Left lung (tissue), 10 donors: ENCODE measurements around the gene TSPAN5. TPM values are rescaled to one million over a fixed set of nuclear protein-coding genes. Genes with fewer than 3 reads are reported as not detected.

Experiments
- ATAC-seq: fragments of 200-7000 bp; cut with Tn5 transposase; one replicate; pipeline ENCODE4 v1.9.1; 2020; ENCODE audit warnings: moderate library complexity
- DNase-seq, 4 donors: peaks; one replicate each; pipeline ENCODE4 v3.0.0-alpha.2; 2013 to 2020
- H3K27ac ChIP-seq, 2 donors: fragments of 200-600 bp; sonication (generic) in 1 of 2; one replicate each; pipeline versions ENCODE4 v1.5.0 to v1.8.0; 2020 to 2021
- H3K27me3 ChIP-seq, 2 donors: fragments of 200-600 bp; sonication (generic) in 1 of 2; one replicate each; pipeline versions ENCODE4 v1.5.0 to v1.8.0; 2020 to 2021
- H3K36me3 ChIP-seq, 2 donors: fragments of 200-600 bp; sonication (generic) in 1 of 2; one replicate each; pipeline versions ENCODE4 v1.5.0 to v1.8.0; 2020 to 2021
- H3K4me1 ChIP-seq, 2 donors: fragments of 200-600 bp; one replicate each; pipeline ENCODE4 v1.8.0; 2021
- H3K4me3 ChIP-seq, 2 donors: fragments of 200-600 bp; sonication (generic) in 1 of 2; one replicate each; pipeline versions ENCODE4 v1.5.0 to v1.8.0; 2020 to 2021; ENCODE audit warnings: mild to moderate bottlenecking in 1 of 2
- H3K9me3 ChIP-seq, 2 donors: fragments of 200-600 bp; sonication (generic) in 1 of 2; one replicate each; pipeline versions ENCODE4 v1.5.0 to v1.8.0; 2020 to 2021
- intact Hi-C, 2 donors: fragments of 100-400 bp; cut with DNase I; formaldehyde crosslinking; loops; one replicate each; pipeline versions ENCODE4 v1.11.2 to v1.14.2; 2022
- polyA plus RNA-seq, 6 donors: library from polyadenylated mRNA; unstranded; fragments of 120-200 nt; gene quantifications; one replicate each; pipeline ENCODE4 v1.2.1, GENCODE V29; 2013; ENCODE audit not compliant: insufficient read length in 6 of 6
- total RNA-seq, 2 donors: library from RNA; stranded (reverse); fragmentation: NEBNext Ultra II Directional; extraction: Animal tissue kit (Norgen Biotek cat#: 25700); gene quantifications; one replicate each; pipeline ENCODE4 v1.2.1, GENCODE V29; 2021
- TF ChIP-seq, protein P1 (sequence below), 2 donors: fragments of 200-600 bp; sonication (generic) in 1 of 2; IDR thresholded peaks; one replicate each; pipeline versions ENCODE4 v1.5.0 to v1.8.0; 2021; ENCODE audit warnings: antibody characterized with exemption in 2 of 2
- donor health status: DM: no; HTN: yes; CAD: no.
- donor health status: DM: no; HTN: no; CAD: no.

Gene TSPAN5
- total and polyA plus RNA-seq, 8 donors = 11.9 to 36.5 (median 31.7) TPM

DNA sequence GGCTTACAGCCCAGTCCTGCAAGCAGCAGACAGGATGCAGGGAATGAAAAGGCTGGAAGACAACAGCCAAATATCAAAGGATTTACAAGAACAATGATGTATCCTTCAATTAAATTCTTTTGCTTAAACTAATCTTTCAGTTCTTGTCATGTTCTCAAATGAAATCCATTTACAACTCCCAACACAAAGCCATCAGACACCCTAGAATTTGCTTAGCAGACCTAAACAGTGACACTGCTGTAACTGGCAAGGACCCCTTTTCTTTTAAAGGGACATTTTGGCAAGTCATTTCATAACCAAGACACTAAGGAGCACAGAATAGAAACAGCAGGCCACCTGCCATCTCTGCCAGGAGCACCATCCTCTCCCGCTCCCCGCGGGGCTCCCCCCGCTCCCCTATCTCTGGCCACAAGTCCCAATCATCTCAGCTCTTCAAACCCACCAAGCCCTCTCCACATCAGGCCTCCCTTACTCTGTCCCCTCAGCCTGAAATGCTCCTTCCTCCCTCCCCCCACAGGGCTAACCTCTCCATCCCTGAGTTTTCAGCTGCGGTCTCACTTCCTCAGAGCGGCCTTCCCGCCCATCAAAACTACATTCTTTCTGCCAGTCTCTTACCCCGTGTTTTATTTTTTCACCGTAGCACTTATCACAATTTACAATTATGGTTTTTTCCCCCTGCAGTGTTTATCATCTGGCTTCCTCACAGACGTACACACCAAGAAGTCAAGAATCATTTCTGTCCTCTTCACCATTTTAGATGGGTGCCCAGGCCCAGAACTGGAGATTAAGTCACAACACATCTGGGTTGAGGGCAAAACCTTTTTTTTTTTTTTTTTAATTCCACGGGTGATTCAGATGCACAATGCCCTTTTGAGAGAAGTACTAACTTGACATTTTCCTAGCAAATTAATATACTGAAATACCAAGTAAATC is 45.8 kb downstream of the TSPAN5 start:
- DNase-seq = no peak
- intact Hi-C loops = no loop called here
- H3K4me3 ChIP-seq = no peak overlapping the region
- no peak for ATAC-seq
- no peaks in the 10 kb centered on the region for H3K27me3 ChIP-seq
- H3K36me3 ChIP-seq = no peaks in the 10 kb centered on the region
- no peak overlapping the region for H3K27ac ChIP-seq
- TF ChIP-seq, protein P1, sequence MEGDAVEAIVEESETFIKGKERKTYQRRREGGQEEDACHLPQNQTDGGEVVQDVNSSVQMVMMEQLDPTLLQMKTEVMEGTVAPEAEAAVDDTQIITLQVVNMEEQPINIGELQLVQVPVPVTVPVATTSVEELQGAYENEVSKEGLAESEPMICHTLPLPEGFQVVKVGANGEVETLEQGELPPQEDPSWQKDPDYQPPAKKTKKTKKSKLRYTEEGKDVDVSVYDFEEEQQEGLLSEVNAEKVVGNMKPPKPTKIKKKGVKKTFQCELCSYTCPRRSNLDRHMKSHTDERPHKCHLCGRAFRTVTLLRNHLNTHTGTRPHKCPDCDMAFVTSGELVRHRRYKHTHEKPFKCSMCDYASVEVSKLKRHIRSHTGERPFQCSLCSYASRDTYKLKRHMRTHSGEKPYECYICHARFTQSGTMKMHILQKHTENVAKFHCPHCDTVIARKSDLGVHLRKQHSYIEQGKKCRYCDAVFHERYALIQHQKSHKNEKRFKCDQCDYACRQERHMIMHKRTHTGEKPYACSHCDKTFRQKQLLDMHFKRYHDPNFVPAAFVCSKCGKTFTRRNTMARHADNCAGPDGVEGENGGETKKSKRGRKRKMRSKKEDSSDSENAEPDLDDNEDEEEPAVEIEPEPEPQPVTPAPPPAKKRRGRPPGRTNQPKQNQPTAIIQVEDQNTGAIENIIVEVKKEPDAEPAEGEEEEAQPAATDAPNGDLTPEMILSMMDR (IDR thresholded peaks at IDR 0.05) = no peak
- no peaks in the 10 kb centered on the region for H3K4me1 ChIP-seq
- H3K9me3 ChIP-seq = no peaks in the 10 kb centered on the region

DNA sequence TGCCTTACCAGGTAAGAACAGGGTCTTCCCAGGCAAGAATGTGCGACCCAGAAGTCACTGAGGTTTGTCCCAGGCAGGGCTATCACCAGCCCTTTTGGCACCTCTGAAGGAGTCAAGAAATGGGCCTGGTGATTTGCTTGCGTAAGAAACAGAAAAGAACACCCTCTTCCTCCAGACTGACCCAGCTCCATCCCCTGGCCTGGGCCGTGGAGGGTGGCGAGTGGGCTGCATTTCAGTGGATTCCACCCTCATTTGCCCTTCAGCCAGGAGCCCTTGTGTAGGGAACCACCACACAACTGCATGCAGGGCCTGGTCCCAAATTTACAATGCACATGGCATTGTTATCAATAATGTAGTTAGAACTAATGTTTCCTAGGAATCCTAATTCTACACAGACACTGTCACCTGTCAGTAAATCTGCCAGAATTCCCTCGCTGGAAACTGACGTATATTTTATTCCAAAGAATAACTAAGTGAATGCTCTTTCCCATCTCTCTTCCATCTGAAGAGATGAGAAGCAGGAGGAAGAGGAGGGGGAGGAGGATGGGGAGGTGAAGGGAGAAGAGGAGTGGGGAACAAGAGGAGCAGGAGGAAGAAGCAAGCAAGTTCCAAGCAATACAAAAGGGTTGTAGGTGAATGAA is 46.6 kb downstream of the TSPAN5 start:
- H3K4me1 ChIP-seq = no peaks in the 10 kb centered on the region
- ATAC-seq (no peak), DNase-seq (no peak)
- intact Hi-C loops = no loop called here
- H3K4me3 ChIP-seq = no peak overlapping the region
- H3K27me3 ChIP-seq = no peaks in the 10 kb centered on the region
- no peak overlapping the region for H3K27ac ChIP-seq
- no peaks in the 10 kb centered on the region for H3K36me3 ChIP-seq
- TF ChIP-seq, protein P1 (IDR thresholded peaks at IDR 0.05) = no peak
- no peaks in the 10 kb centered on the region for H3K9me3 ChIP-seq

DNA sequence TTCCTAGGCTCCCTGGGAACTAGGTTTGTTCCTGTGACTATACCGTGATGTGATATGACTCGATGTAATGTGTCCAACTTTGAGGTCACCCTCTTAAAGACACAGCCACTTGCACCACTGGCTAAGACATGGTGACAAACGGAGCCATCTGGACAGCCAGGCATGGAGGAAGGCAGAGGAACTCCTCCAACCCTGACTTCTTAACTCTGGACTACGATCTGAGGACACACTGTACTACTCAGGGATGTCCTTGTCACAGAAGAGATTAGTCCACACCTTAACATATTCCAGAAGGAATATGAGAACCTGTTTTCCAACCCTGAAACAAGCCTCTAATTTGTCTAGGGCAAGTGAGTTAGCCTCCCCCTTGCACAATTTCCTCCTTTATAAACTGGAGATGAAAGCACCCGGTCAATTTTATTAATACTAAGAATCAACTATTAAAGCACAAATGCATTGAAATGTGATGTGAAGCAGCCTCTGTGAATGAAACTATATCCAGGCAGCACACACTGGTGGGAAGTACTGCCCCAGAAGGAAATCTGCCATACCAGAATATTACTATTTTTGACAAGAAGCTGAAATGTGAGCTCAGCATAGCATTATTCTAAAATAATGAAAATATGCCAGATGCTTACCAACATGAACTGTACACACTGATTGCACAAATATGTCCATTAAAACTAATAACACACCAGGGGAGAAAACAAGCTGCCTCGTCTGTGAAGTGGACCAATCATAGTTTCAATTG is 47.3 kb downstream of the TSPAN5 start:
- Histone ChIP-seq H3K4me1 (no peaks in the 10 kb centered on the region), H3K27me3 (no peaks in the 10 kb centered on the region), H3K4me3 (no peak overlapping the region), H3K27ac (no peak overlapping the region), H3K36me3 (no peaks in the 10 kb centered on the region), H3K9me3 (no peaks in the 10 kb centered on the region)
- TF ChIP-seq, protein P1 (IDR thresholded peaks at IDR 0.05) = no peak
- DNase-seq = no peak
- intact Hi-C loops = no loop called here
- ATAC-seq = no peak

DNA sequence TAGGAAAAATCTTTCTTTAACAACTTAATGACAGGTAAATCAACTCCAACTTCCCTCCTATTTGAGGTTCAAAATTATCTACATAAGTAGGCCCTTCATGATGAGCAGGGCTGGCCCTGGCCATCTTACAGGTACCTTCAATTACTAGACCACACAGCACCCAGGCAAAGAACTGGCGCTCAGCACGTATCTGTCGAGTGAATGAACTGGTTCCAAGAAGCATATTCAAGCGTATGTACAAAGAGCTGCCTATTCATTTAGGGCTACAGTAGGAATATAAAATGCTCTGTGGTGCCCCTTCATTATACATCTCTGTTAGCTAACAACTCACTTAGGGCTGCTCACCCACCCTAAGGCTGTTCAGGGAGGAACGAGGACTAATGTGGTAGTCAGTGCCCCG is 48.0 kb downstream of the TSPAN5 start:
- TF ChIP-seq, protein P1 (IDR thresholded peaks at IDR 0.05) = no peak
- ATAC-seq (no peak), DNase-seq (no peak)
- Histone ChIP-seq H3K4me3 (no peak overlapping the region), H3K36me3 (no peaks in the 10 kb centered on the region), H3K4me1 (no peaks in the 10 kb centered on the region), H3K9me3 (no peaks in the 10 kb centered on the region), H3K27ac (no peak overlapping the region), H3K27me3 (no peaks in the 10 kb centered on the region)
- intact Hi-C loops = no loop called here

DNA sequence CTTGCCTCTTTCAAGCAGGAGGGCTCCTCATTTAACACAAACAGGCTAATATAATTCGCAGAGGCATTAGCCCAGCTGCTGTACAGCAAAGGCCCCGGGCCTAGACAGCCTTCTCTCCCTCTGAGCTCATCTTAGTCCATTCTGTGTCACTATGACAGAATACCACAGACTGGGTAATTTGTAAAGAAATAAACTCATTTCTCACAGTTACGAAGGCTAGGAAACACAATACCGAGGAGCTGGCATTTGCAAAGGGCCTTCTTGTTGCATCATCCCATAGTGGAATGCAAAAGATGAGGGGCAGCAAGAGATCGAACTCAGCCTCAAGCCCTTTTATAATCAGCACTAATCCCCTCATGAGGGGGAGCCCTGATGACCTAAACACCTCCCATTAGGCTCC is 48.5 kb downstream of the TSPAN5 start:
- ATAC-seq = no peak
- no peak overlapping the region for H3K27ac ChIP-seq
- no peaks in the 10 kb centered on the region for H3K36me3 ChIP-seq
- no peaks in the 10 kb centered on the region for H3K9me3 ChIP-seq
- DNase-seq = no peak
- TF ChIP-seq, protein P1 (IDR thresholded peaks at IDR 0.05) = no peak
- no peaks in the 10 kb centered on the region for H3K4me1 ChIP-seq
- intact Hi-C loops = no loop called here
- H3K4me3 ChIP-seq = no peak overlapping the region
- H3K27me3 ChIP-seq = no peaks in the 10 kb centered on the region
